GM19193 (cell line): ENCODE results near the gene RGL1.
A peak's percentile ranks its signal among the peaks of the same experiment; 100 is the strongest.

ENCODE experiments used
- POLR2A ChIP-seq: IDR thresholded peaks from 4 replicates; pipeline ENCODE4 v1.6.1; 2011; ENCODE audit not compliant: insufficient read depth, insufficient read length; ENCODE audit errors: extremely low read depth

The RGL1 gene

GRCh38 chr1:183901748-183902330 lies 96.9 kb downstream of the RGL1 start:
- TF ChIP-seq POLR2A, result no peak

- TF ChIP-seq POLR2A, result peak; percentile 23
Observed at GRCh38 chr1:183903101-183903500, 98.2 kb downstream of the RGL1 start.

- no peak for TF ChIP-seq POLR2A
Observed at GRCh38 chr1:183905508-183906113, 100.7 kb downstream of the RGL1 start.

- peak; percentile 19 for TF ChIP-seq POLR2A
Observed at GRCh38 chr1:183907070-183907469, 102.2 kb downstream of the RGL1 start.

- no peak for TF ChIP-seq POLR2A
Observed at GRCh38 chr1:183908079-183908478, 103.2 kb downstream of the RGL1 start.

GRCh38 chr1:183909672-183910071 lies 104.8 kb downstream of the RGL1 start:
- TF ChIP-seq POLR2A, result no peak

- TF ChIP-seq POLR2A, result no peak
Observed at GRCh38 chr1:183910845-183911244, 105.9 kb downstream of the RGL1 start.

- TF ChIP-seq POLR2A, result no peak
Observed at GRCh38 chr1:183911285-183911684, 106.4 kb downstream of the RGL1 start.

GRCh38 chr1:183912265-183912886 lies 107.5 kb downstream of the RGL1 start:
- TF ChIP-seq POLR2A, result no peak

- no peak for TF ChIP-seq POLR2A
Observed at GRCh38 chr1:183913567-183913993, 108.7 kb downstream of the RGL1 start.

GRCh38 chr1:183914276-183914675 lies 109.4 kb downstream of the RGL1 start:
- no peak for TF ChIP-seq POLR2A

- no peak for TF ChIP-seq POLR2A
Observed at GRCh38 chr1:183914891-183915290, 110.0 kb downstream of the RGL1 start.

GRCh38 chr1:183915625-183916510 lies 110.9 kb downstream of the RGL1 start:
- no peak for TF ChIP-seq POLR2A

- no peak for TF ChIP-seq POLR2A
Observed at GRCh38 chr1:183916574-183916973, 111.7 kb downstream of the RGL1 start.

GRCh38 chr1:183918589-183918988 lies 113.7 kb downstream of the RGL1 start:
- no peak for TF ChIP-seq POLR2A
